SK-N-SH (cell line): Measurements from ENCODE around the gene PCBP3. TPM values are rescaled to one million over a fixed set of nuclear protein-coding genes. Genes with fewer than 3 reads are reported as not detected.

ENCODE experiments used
- CTCF ChIA-PET: fragments of 300-600, 350-600 bp; formaldehyde crosslinking; extraction: SDS; loops from one replicate; lab custom pipeline; 2021; lab: Yijun Ruan, JAX
- POLR2A ChIA-PET: fragments of 350-600 bp; sonication (Branson Sonifier 250); formaldehyde crosslinking; extraction: SDS; loops from one replicate; lab custom pipeline; 2020; ENCODE audit warnings: antibody characterized with exemption, inconsistent platforms; lab: Yijun Ruan, JAX
- DNase-seq: peaks from one replicate; pipeline ENCODE4 v3.0.0; 2012
- H2AFZ ChIP-seq: fragments of 200-600 bp; sonication (generic); 2 replicates; pipeline ENCODE4 v1.8.1; 2016; ENCODE audit warnings: antibody characterized with exemption, mild to moderate bottlenecking, low read depth
- H3F3A ChIP-seq: fragments of 200-600 bp; sonication (generic); replicated peaks from 2 replicates; pipeline ENCODE3; 2016; ENCODE audit warnings: antibody characterized with exemption, mild to moderate bottlenecking; ENCODE audit not compliant: insufficient read depth
- H3K27ac ChIP-seq, 2 experiments: fragments of 200-500 bp in 1 of 2; fragments of 200-600 bp in 1 of 2; sonication (Bioruptor generic) in 1 of 2; sonication (generic), shearing (Covaris generic) in 1 of 2; 2 replicates each; pipeline versions ENCODE4 v1.5.1 to v1.6.1; 2014 to 2016; ENCODE audit warnings: low read depth in 2 of 2, inconsistent platforms in 1 of 2, low read length in 1 of 2, mild to moderate bottlenecking in 1 of 2, mixed read lengths in 1 of 2
- H3K27me3 ChIP-seq: fragments of 200-600 bp; sonication (generic), shearing (Covaris generic); 2 replicates; pipeline ENCODE4 v1.6.1; 2016; ENCODE audit warnings: mixed run types; ENCODE audit not compliant: insufficient read depth
- H3K36me3 ChIP-seq, 2 experiments: fragments of 200-500 bp in 1 of 2; fragments of 200-600 bp in 1 of 2; sonication (Bioruptor generic) in 1 of 2; sonication (generic) in 1 of 2; replicated peaks in 1 of 2; 2 replicates each; pipeline versions ENCODE3 to v1.5.1; 2014 to 2016; ENCODE audit warnings: low read length in 1 of 2, mild to moderate bottlenecking in 1 of 2; ENCODE audit not compliant: insufficient read depth in 2 of 2, control insufficient read depth in 1 of 2
- H3K4me1 ChIP-seq, 2 experiments: fragments of 200-500 bp in 1 of 2; fragments of 200-600 bp in 1 of 2; sonication (Bioruptor generic) in 1 of 2; sonication (generic), shearing (Covaris generic) in 1 of 2; 2 replicates each; pipeline versions ENCODE4 v1.5.1 to v1.6.1; 2014 to 2016; ENCODE audit warnings: low read depth in 1 of 2, low read length in 1 of 2, mixed run types in 1 of 2; ENCODE audit not compliant: insufficient read depth in 2 of 2, control insufficient read depth in 1 of 2
- H3K4me2 ChIP-seq: fragments of 200-600 bp; sonication (generic), shearing (Covaris generic); 2 replicates; pipeline ENCODE4 v1.6.1; 2017; ENCODE audit warnings: mixed run types
- H3K4me3 ChIP-seq, 2 experiments: fragments of 200-500 bp in 1 of 2; fragments of 200-600 bp in 1 of 2; sonication (Bioruptor generic) in 1 of 2; sonication (generic), shearing (Covaris generic) in 1 of 2; 2 replicates each; pipeline versions ENCODE4 v1.5.1 to v1.8.1; 2014 to 2016; ENCODE audit warnings: low read depth in 2 of 2, inconsistent platforms in 1 of 2, low read length in 1 of 2, mild to moderate bottlenecking in 1 of 2, mixed read lengths in 1 of 2, moderate library complexity in 1 of 2
- H3K79me2 ChIP-seq: fragments of 200-600 bp; sonication (generic); 2 replicates; pipeline ENCODE4 v1.8.1; 2017; ENCODE audit warnings: mild to moderate bottlenecking; ENCODE audit not compliant: insufficient read depth
- H3K9ac ChIP-seq: fragments of 200-600 bp; sonication (generic); 2 replicates; pipeline ENCODE4 v1.6.1; 2017; ENCODE audit warnings: mixed run types
- H3K9me2 ChIP-seq: fragments of 200-600 bp; sonication (generic); 2 replicates; pipeline ENCODE4 v1.6.1; 2017; ENCODE audit warnings: mixed run types
- H3K9me3 ChIP-seq: fragments of 200-600 bp; sonication (generic); 2 replicates; pipeline ENCODE4 v1.6.1; 2017; ENCODE audit warnings: mixed run types, mild to moderate bottlenecking, moderate library complexity
- H4K20me1 ChIP-seq: fragments of 200-600 bp; sonication (generic); 2 replicates; pipeline ENCODE4 v1.6.1; 2017; ENCODE audit warnings: mild to moderate bottlenecking, mixed run types; ENCODE audit not compliant: insufficient read depth
- CHD2 ChIP-seq: fragments of 150-350 bp; IDR thresholded peaks from 2 replicates; pipeline ENCODE4 v1.6.1; 2018; ENCODE audit warnings: low read length; ENCODE audit not compliant: partially characterized antibody
- ELF1 ChIP-seq: IDR thresholded peaks from 2 replicates; pipeline ENCODE4 v1.4.0; 2012
- EZH2phosphoT487 ChIP-seq: fragments of 200-600 bp; sonication (generic); IDR thresholded peaks from 2 replicates; pipeline ENCODE4 v1.6.1; 2017; ENCODE audit warnings: low read depth, mixed run types, mild to moderate bottlenecking, antibody characterized with exemption, moderate library complexity, borderline replicate concordance
- FOXM1 ChIP-seq: IDR thresholded peaks from 2 replicates; pipeline ENCODE4 v1.4.0; 2012; ENCODE audit warnings: low read depth, mild to moderate bottlenecking
- GATA2 ChIP-seq: sonication (generic); formaldehyde crosslinking; IDR thresholded peaks from 2 replicates; pipeline ENCODE4 v1.5.0; 2020; ENCODE audit warnings: mild to moderate bottlenecking, missing genetic modification reagents
- NFIC ChIP-seq: IDR thresholded peaks from 2 replicates; pipeline ENCODE4 v1.4.0; 2012; ENCODE audit warnings: borderline replicate concordance
- NRF1 ChIP-seq: IDR thresholded peaks from 2 replicates; pipeline ENCODE4 v1.6.1; 2012; ENCODE audit warnings: low read depth, mild to moderate bottlenecking, low read length
- RCOR1 ChIP-seq: fragments of 150-350 bp; IDR thresholded peaks from 2 replicates; pipeline ENCODE4 v1.6.1; 2017; ENCODE audit warnings: antibody characterized with exemption, low read length
- RXRA ChIP-seq: IDR thresholded peaks from 2 replicates; pipeline ENCODE4 v1.4.0; 2012; ENCODE audit warnings: low read depth, mild to moderate bottlenecking, borderline replicate concordance
- SIN3A ChIP-seq: IDR thresholded peaks from 2 replicates; pipeline ENCODE4 v1.6.1; 2012; ENCODE audit warnings: low read depth, mild to moderate bottlenecking, low read length, moderate library complexity, borderline replicate concordance
- SMC3 ChIP-seq: IDR thresholded peaks from 2 replicates; pipeline ENCODE4 v1.6.1; 2012; ENCODE audit warnings: low read depth, low read length, improper control_type of control experiment
- TEAD4 ChIP-seq: IDR thresholded peaks from 2 replicates; pipeline ENCODE4 v1.4.0; 2012; ENCODE audit warnings: mild to moderate bottlenecking, borderline replicate concordance; ENCODE audit not compliant: insufficient read depth
- WGBS: methylation state at CpG from one replicate; pipeline ENCODE4 v1.1.6; 2017; ENCODE audit warnings: low lambda C conversion rate; 5-methylcytosine and 5-hydroxymethylcytosine counted together
- polyA plus RNA-seq, 3 experiments: library from polyadenylated mRNA; depleted of rRNA; stranded (reverse); fragments of >200 nt; gene quantifications; 2 replicates each; pipeline ENCODE4 v1.2.3, GENCODE V29; 2012
- TF ChIP-seq, protein P1 (sequence below): IDR thresholded peaks from 2 replicates; pipeline ENCODE4 v1.4.0; 2012; ENCODE audit warnings: low read depth
- TF ChIP-seq, protein P2 (sequence below): fragments of 150-350 bp; IDR thresholded peaks from 2 replicates; pipeline ENCODE4 v1.6.1; 2016; ENCODE audit warnings: mild to moderate bottlenecking, low read depth, low read length
- TF ChIP-seq, protein P3 (sequence below): IDR thresholded peaks from 2 replicates; pipeline ENCODE4 v1.6.1; 2012; ENCODE audit warnings: mild to moderate bottlenecking, low read depth, low read length, moderate library complexity
- TF ChIP-seq, protein P4 (sequence below): fragments of 150-350 bp; IDR thresholded peaks from 2 replicates; pipeline ENCODE4 v1.6.1; 2017; ENCODE audit warnings: antibody characterized with exemption, low read length, low read depth, borderline replicate concordance

PCBP3 gene
- polyA plus RNA-seq, 1 of the 3 experiments (the other 2 are of a cell fraction): 9.5 TPM

DNA sequence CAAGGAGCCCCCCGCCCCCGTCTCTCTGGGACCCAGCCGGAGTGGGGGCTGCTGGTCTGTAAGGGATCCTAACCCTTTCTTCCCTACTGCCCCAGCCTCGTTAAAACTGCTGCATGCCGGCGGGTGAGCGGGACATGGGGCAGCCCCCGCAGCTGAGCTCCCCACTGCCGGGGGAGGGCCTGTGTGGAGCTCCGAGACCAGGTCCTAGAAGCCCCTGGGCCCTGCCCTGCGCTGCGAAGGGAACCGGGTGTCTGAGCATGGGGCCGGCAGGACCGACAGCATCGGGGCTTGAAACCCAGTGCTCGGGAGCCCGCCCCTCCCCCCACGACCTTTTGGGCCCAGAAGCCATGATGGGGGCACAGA is 328.8 kb downstream of the PCBP3 start:
- 0 out of 2 replicates have a peak overlapping the region, but pooled peaks have one; percentile 69 for H3K4me2 ChIP-seq

DNA sequence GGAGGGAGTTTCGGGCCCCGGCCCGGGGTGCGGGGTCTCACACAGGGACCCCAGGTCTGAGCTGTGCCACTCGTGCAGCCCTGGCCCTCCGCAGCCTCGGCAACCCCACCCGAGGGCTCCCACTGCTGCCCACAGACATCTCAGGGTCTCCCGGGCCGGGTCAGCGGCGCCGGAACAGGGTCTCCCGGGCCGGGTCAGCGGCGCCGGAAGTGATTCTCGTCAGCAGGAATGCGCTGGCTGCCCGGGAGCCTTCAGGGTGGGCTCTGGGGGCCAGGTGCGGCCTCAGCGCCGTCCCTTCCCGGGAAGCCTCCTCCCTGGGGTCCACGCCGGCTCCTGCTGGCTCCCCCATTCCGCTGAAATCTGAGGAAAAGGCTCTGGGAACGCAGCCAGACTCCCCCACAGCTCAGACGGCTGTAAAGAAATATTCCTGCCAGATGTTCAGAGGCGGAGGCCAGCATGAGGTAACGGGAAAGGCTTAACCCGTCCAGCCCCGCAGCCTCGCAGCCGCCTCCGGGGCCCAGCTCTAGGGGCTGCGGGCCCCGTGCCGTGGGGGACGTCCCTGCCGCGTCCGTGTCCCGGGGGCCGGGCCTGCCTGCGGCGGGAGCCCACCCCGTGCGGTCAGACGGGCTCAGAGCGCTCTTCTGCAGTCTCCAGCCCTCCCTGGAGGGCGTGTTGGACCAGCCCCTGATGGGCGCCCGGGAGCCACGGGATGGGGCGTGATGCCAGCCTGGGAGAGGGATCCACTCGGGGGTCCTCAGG is 329.4 kb downstream of the PCBP3 start:
- DNase-seq: peak; percentile 80
- Histone ChIP-seq H3K9ac (no peak overlapping the region; the same call in 1 of the 2 replicates), H3K4me1 (peaks cover 23 to 67% of the 10 kb centered on the region in 2 experiments; a peak in 3 of 4 replicates), H2AFZ (peak overlapping the region; percentile 82; the same call in 1 of the 2 replicates), H3K4me3 (peak overlapping the region in 1 of 2 experiments; percentile 41; a peak in 2 of 4 replicates), H4K20me1 (no peaks in the 10 kb centered on the region), H3K4me2 (peak overlapping the region; percentile 69), H3K27ac (peak overlapping the region; percentile 27 to 98; a peak in 3 of 4 replicates), H3K27me3 (no peaks in the 10 kb centered on the region), H3K79me2 (no peaks in the 10 kb centered on the region), H3K36me3 (no peaks in the 10 kb centered on the region), H3K9me3 (no peaks in the 10 kb centered on the region), H3K9me2 (no peaks in the 10 kb centered on the region), H3F3A (peaks cover 3% of the 10 kb centered on the region)
- CTCF ChIA-PET: interaction anchor here (0.6 to 3.5 kb wide), 17 partner anchors 9 to 417 kb away, joined by 3 to 15 read pairs (median 3); partner anchors contain the start of genes COL6A1 and COL6A2
- WGBS: 15% methylated on average over 4 of the region's 58 CpGs
- POLR2A ChIA-PET: interaction anchor here (0.6 to 2.5 kb wide), 9 partner anchors 8 to 375 kb away, joined by 3 to 13 read pairs (median 4); partner anchors contain the start of gene COL6A1
- no peak for TF ChIP-seq SMC3
- TF ChIP-seq CHD2: peak; percentile 17
- TF ChIP-seq, protein P1, sequence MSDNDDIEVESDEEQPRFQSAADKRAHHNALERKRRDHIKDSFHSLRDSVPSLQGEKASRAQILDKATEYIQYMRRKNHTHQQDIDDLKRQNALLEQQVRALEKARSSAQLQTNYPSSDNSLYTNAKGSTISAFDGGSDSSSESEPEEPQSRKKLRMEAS: no peak
- TF ChIP-seq SIN3A: no peak
- no peak for TF ChIP-seq RXRA
- TF ChIP-seq FOXM1: no peak
- TF ChIP-seq, protein P2, sequence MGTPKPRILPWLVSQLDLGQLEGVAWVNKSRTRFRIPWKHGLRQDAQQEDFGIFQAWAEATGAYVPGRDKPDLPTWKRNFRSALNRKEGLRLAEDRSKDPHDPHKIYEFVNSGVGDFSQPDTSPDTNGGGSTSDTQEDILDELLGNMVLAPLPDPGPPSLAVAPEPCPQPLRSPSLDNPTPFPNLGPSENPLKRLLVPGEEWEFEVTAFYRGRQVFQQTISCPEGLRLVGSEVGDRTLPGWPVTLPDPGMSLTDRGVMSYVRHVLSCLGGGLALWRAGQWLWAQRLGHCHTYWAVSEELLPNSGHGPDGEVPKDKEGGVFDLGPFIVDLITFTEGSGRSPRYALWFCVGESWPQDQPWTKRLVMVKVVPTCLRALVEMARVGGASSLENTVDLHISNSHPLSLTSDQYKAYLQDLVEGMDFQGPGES: no peak
- 0 out of 2 replicates have a peak, but pooled peaks have one; percentile 14 for TF ChIP-seq NFIC
- TF ChIP-seq TEAD4: no peak
- no peak for TF ChIP-seq NRF1
- no peak for TF ChIP-seq EZH2phosphoT487
- TF ChIP-seq GATA2 (CRISPR knock-in tag): no peak
- TF ChIP-seq, protein P3, sequence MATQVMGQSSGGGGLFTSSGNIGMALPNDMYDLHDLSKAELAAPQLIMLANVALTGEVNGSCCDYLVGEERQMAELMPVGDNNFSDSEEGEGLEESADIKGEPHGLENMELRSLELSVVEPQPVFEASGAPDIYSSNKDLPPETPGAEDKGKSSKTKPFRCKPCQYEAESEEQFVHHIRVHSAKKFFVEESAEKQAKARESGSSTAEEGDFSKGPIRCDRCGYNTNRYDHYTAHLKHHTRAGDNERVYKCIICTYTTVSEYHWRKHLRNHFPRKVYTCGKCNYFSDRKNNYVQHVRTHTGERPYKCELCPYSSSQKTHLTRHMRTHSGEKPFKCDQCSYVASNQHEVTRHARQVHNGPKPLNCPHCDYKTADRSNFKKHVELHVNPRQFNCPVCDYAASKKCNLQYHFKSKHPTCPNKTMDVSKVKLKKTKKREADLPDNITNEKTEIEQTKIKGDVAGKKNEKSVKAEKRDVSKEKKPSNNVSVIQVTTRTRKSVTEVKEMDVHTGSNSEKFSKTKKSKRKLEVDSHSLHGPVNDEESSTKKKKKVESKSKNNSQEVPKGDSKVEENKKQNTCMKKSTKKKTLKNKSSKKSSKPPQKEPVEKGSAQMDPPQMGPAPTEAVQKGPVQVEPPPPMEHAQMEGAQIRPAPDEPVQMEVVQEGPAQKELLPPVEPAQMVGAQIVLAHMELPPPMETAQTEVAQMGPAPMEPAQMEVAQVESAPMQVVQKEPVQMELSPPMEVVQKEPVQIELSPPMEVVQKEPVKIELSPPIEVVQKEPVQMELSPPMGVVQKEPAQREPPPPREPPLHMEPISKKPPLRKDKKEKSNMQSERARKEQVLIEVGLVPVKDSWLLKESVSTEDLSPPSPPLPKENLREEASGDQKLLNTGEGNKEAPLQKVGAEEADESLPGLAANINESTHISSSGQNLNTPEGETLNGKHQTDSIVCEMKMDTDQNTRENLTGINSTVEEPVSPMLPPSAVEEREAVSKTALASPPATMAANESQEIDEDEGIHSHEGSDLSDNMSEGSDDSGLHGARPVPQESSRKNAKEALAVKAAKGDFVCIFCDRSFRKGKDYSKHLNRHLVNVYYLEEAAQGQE: no peak
- TF ChIP-seq, protein P4, sequence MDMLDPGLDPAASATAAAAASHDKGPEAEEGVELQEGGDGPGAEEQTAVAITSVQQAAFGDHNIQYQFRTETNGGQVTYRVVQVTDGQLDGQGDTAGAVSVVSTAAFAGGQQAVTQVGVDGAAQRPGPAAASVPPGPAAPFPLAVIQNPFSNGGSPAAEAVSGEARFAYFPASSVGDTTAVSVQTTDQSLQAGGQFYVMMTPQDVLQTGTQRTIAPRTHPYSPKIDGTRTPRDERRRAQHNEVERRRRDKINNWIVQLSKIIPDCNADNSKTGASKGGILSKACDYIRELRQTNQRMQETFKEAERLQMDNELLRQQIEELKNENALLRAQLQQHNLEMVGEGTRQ: no peak

More for the DNA sequence above, 328.8 kb downstream of the PCBP3 start:
- no peaks in the 10 kb centered on the region for H4K20me1 ChIP-seq
- H3K9me3 ChIP-seq: no peaks in the 10 kb centered on the region
- no peaks in the 10 kb centered on the region for H3K79me2 ChIP-seq
- no peaks in the 10 kb centered on the region for H3K36me3 ChIP-seq
- no peak overlapping the region for H3K9ac ChIP-seq
- H3K4me3 ChIP-seq: peak overlapping the region in 1 of 2 experiments; percentile 41; a peak in 1 of 4 replicates
- POLR2A ChIA-PET: interaction anchor here (0.5 to 2.5 kb wide), 13 partner anchors 9 to 353 kb away, joined by 3 to 13 read pairs (median 4); partner anchors contain the start of gene COL6A1
- H3K9me2 ChIP-seq: no peaks in the 10 kb centered on the region
- CTCF ChIA-PET: interaction anchor here (0.6 to 3.5 kb wide), 13 partner anchors 9 to 667 kb away, joined by 3 to 15 read pairs (median 4); partner anchors contain the start of genes COL6A1 and COL6A2
- DNase-seq: peak; percentile 51
- 45% methylated on average over 13 of the region's 19 CpGs for WGBS
- H3K4me1 ChIP-seq: peaks cover 23 to 64% of the 10 kb centered on the region in 2 experiments; a peak in 3 of 4 replicates
- TF ChIP-seq ELF1 (no peak), TEAD4 (no peak), RCOR1 (no peak), SIN3A (no peak), SMC3 (no peak)
- TF ChIP-seq, protein P4: no peak
- peaks cover 3% of the 10 kb centered on the region for H3F3A ChIP-seq
- H3K27me3 ChIP-seq: no peaks in the 10 kb centered on the region
- H2AFZ ChIP-seq: 0 out of 2 replicates have a peak overlapping the region, but pooled peaks have one; percentile 82
- peak overlapping the region; percentile 27 to 98; a peak in 3 of 4 replicates for H3K27ac ChIP-seq
